ENCODE data around the gene FBXW7. TPM values are rescaled to one million over a fixed set of nuclear protein-coding genes. Genes with fewer than 3 reads are reported as not detected.

The FBXW7 gene
- polyA plus RNA-seq, 2 of the 4 experiments (the other 2 are of a cell fraction), result 7.2 to 12.5 TPM

GRCh38 chr4:152364383-152364782 is 171.5 kb downstream of the FBXW7 start:
- DNase-seq (ENCODE audit: low read depth in 1 of 2, low spot score in 1 of 2) (no peak), FAIRE-seq (no peak), ATAC-seq (no peak)
- CTCF ChIA-PET, result no interaction called here
- Histone ChIP-seq H3K4me1 (peaks cover 15% of the 10 kb centered on the region), H3K27ac (no peak overlapping the region), H3K4me2 (no peak overlapping the region), H3K4me3 (no peak overlapping the region), H3K9me3 (no peaks in the 10 kb centered on the region)
- POLR2A ChIA-PET, result no interaction called here
- 61% methylated on average over 1 of the region's 1 CpG for WGBS (ENCODE audit: missing lambda C conversion rate)
- TF ChIP-seq RNF2 (IDR thresholded peaks at IDR 0.05; ENCODE audit: borderline replicate concordance, low read depth), result no peak
- TF ChIP-seq EHF (CRISPR knock-in tag; IDR thresholded peaks at IDR 0.05), result no peak
- no peak for TF ChIP-seq ZNF302 (CRISPR knock-in tag; IDR thresholded peaks at IDR 0.05)
- no peak for TF ChIP-seq HOXB13 (CRISPR knock-in tag; IDR thresholded peaks at IDR 0.05; ENCODE audit: low read depth)
- TF ChIP-seq FOXS1 (CRISPR knock-in tag; IDR thresholded peaks at IDR 0.05), result no peak
- no peak for TF ChIP-seq FOSL2 (IDR thresholded peaks at IDR 0.05)
- TF ChIP-seq FOSL2 (CRISPR knock-in tag; IDR thresholded peaks at IDR 0.05), result no peak
- no peak for TF ChIP-seq JUNB (IDR thresholded peaks at IDR 0.05)
- TF ChIP-seq PHF8 (IDR thresholded peaks at IDR 0.05; ENCODE audit: borderline replicate concordance, low read depth), result no peak
- no peak for TF ChIP-seq EP300 (IDR thresholded peaks at IDR 0.05)
- TF ChIP-seq ZFP36 (IDR thresholded peaks at IDR 0.05; ENCODE audit: borderline replicate concordance, partially characterized antibody), result no peak
- TF ChIP-seq NR3C1 (IDR thresholded peaks at IDR 0.05), result no peak
- TF ChIP-seq HOXB5 (CRISPR knock-in tag; IDR thresholded peaks at IDR 0.05), result no peak
- TF ChIP-seq KDM5A (IDR thresholded peaks at IDR 0.05), result no peak
- no peak for TF ChIP-seq TP53 (CRISPR knock-in tag; IDR thresholded peaks at IDR 0.05)
- TF ChIP-seq KDM1A (IDR thresholded peaks at IDR 0.05; ENCODE audit: low read depth), result no peak
- TF ChIP-seq NFE2L2 (conservative IDR thresholded peaks at IDR 0.05; ENCODE audit: low read length), result no peak

- no peak for DNase-seq (ENCODE audit: low read depth in 1 of 2, low spot score in 1 of 2)
- FAIRE-seq, result no peak
- POLR2A ChIA-PET, result no interaction called here
- no peak overlapping the region for H3K4me2 ChIP-seq
- no peak overlapping the region for H3K4me3 ChIP-seq
- TF ChIP-seq RCOR1 (IDR thresholded peaks at IDR 0.05; ENCODE audit: low read depth, low read length), result no peak
- no peak for TF ChIP-seq ELK1 (IDR thresholded peaks at IDR 0.05; ENCODE audit: low read depth, low read length)
- no peak for TF ChIP-seq NPAS2 (CRISPR knock-in tag; IDR thresholded peaks at IDR 0.05; ENCODE audit: borderline replicate concordance)
- TF ChIP-seq USF2 (IDR thresholded peaks at IDR 0.05), result no peak
- no peak for ATAC-seq
- no peaks in the 10 kb centered on the region for H3K9me3 ChIP-seq
- H3K27ac ChIP-seq, result no peak overlapping the region
- WGBS (ENCODE audit: missing lambda C conversion rate), result 92% methylated on average over 2 of the region's 2 CpGs
- H3K4me1 ChIP-seq, result peaks cover 15% of the 10 kb centered on the region
- CTCF ChIA-PET, result no interaction called here
These were observed 172.0 kb downstream of the FBXW7 start for GRCh38 chr4:152363904-152364303.

GRCh38 chr4:152363086-152363485 is 172.8 kb downstream of the FBXW7 start:
- Histone ChIP-seq H3K4me3 (no peak overlapping the region), H3K27ac (no peak overlapping the region), H3K9me3 (no peaks in the 10 kb centered on the region), H3K4me1 (peaks cover 15% of the 10 kb centered on the region), H3K4me2 (no peak overlapping the region)
- ChIA-PET CTCF (no interaction called here), POLR2A (no interaction called here)
- no peak for TF ChIP-seq POLR2A (IDR thresholded peaks at IDR 0.05; ENCODE audit: low read length)
- TF ChIP-seq BCL3 (IDR thresholded peaks at IDR 0.05), result no peak
- no peak for TF ChIP-seq PHF8 (IDR thresholded peaks at IDR 0.05; ENCODE audit: borderline replicate concordance, low read depth)
- no peak for TF ChIP-seq RFX5 (IDR thresholded peaks at IDR 0.05)
- TF ChIP-seq NPAS2 (CRISPR knock-in tag; IDR thresholded peaks at IDR 0.05; ENCODE audit: borderline replicate concordance), result no peak
- TF ChIP-seq HOXB13 (CRISPR knock-in tag; IDR thresholded peaks at IDR 0.05; ENCODE audit: low read depth), result no peak
- TF ChIP-seq KDM5A (IDR thresholded peaks at IDR 0.05), result no peak
- no peak for TF ChIP-seq KDM1A (IDR thresholded peaks at IDR 0.05; ENCODE audit: low read depth)
- TF ChIP-seq FOSB (CRISPR knock-in tag; IDR thresholded peaks at IDR 0.05), result no peak
- no peak for TF ChIP-seq ZC3H11A (IDR thresholded peaks at IDR 0.05)
- TF ChIP-seq HEYL (CRISPR knock-in tag; IDR thresholded peaks at IDR 0.05), result no peak
- TF ChIP-seq EHMT2 (IDR thresholded peaks at IDR 0.05; ENCODE audit: low read depth), result no peak
- TF ChIP-seq NFE2L2 (conservative IDR thresholded peaks at IDR 0.05; ENCODE audit: low read length), result no peak
- no peak for TF ChIP-seq CBX2 (IDR thresholded peaks at IDR 0.05; ENCODE audit: borderline replicate concordance, low read depth)
- no peak for TF ChIP-seq EP300 (IDR thresholded peaks at IDR 0.05)
- TF ChIP-seq ELK1 (IDR thresholded peaks at IDR 0.05; ENCODE audit: low read depth, low read length), result no peak
- DNase-seq (ENCODE audit: low read depth in 1 of 2, low spot score in 1 of 2) (no peak), FAIRE-seq (no peak), ATAC-seq (no peak)

Data from A549 (cell line).